ENCODE results near the gene ZC2HC1B. TPM values are rescaled to one million over a fixed set of nuclear protein-coding genes. Genes with fewer than 3 reads are reported as not detected.
"Not testable (repeated sequence)": the region's sequence is repeated elsewhere in the genome, so short reads cannot be mapped to it uniquely, and the experiment has no call there.

The ZC2HC1B gene
- polyA plus RNA-seq, 4 donors: 0.09 TPM; not detected in 3

DNA sequence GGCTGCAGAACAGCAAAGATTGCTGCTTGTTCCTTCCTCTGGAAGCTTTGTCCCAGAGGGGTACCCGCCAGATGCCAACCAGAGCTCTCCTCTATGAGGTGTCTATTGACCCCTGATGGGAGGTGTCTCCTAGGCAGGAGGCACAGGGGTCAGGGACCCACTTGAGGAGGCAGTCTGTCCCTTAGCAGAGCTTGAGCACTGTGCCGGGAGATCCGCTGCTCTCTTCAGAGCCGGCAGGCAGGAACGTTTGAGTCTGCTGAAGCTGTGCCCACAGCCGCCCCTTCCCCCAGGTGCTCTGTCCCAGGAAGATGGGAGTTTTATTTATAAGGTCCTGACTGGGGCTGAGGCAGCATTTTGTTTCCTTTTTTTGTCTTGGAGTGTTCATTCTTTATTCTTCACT lies 7.5 kb upstream of the ZC2HC1B start:
- not testable (repeated sequence) for H3K4me1 ChIP-seq (ENCODE audit: control insufficient read depth in 3 of 3, insufficient read depth in 2 of 3, low read depth in 1 of 3, low read length in 2 of 3); FAIRE-seq; H3K4me3 ChIP-seq (ENCODE audit: low read depth in 1 of 3, low read length in 3 of 3); H3K27me3 ChIP-seq (ENCODE audit: control insufficient read depth in 3 of 3, insufficient read depth in 3 of 3, low read length in 3 of 3); H3K27ac ChIP-seq (ENCODE audit: low read depth in 1 of 3, low read length in 2 of 3); DNase-seq
- Histone ChIP-seq H3K36me3 (ENCODE audit: control insufficient read depth in 3 of 3, insufficient read depth in 2 of 3, low read depth in 1 of 3, low read length in 3 of 3) (peaks cover 8 to 19% (median 18%) of the 10 kb centered on the region in 3 donors), H3K9me3 (ENCODE audit: control insufficient read depth in 2 of 2, insufficient read depth in 1 of 2, low read depth in 1 of 2, low read length in 1 of 2) (peaks cover 0 to 13% of the 10 kb centered on the region in 2 donors)
- WGBS, 3 donors: 94 to 100% (median 99%) methylated on average over 6 of the region's 6 CpGs

DNA sequence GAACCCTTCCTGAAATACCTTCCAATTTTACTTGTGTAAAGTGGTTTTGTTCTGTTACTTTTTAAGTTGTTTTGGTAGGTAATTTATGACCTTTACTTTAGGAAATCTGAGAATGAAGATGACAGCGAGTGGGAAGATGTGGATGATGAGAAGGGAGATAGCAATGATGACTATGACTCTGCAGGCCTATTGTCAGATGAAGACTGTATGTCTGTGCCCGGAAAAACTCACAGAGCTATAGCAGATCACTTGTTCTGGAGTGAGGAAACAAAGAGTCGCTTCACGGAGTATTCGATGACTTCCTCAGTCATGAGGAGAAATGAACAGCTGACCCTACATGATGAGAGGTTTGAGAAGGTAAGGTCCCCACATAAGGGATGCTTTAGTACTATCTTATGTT lies 6.6 kb upstream of the ZC2HC1B start:
- Histone ChIP-seq H3K36me3 (ENCODE audit: control insufficient read depth in 3 of 3, insufficient read depth in 2 of 3, low read depth in 1 of 3, low read length in 3 of 3) (peaks cover 8 to 24% (median 18%) of the 10 kb centered on the region in 3 donors), H3K27me3 (ENCODE audit: control insufficient read depth in 3 of 3, insufficient read depth in 3 of 3, low read length in 3 of 3) (no peaks in the 10 kb centered on the region), H3K4me3 (ENCODE audit: low read depth in 1 of 3, low read length in 3 of 3) (no peak overlapping the region), H3K4me1 (ENCODE audit: control insufficient read depth in 3 of 3, insufficient read depth in 2 of 3, low read depth in 1 of 3, low read length in 2 of 3) (no peaks in the 10 kb centered on the region), H3K9me3 (ENCODE audit: control insufficient read depth in 2 of 2, insufficient read depth in 1 of 2, low read depth in 1 of 2, low read length in 1 of 2) (peaks cover 0 to 13% of the 10 kb centered on the region in 2 donors), H3K27ac (ENCODE audit: low read depth in 1 of 3, low read length in 2 of 3) (no peak overlapping the region)
- FAIRE-seq: no peak
- 95 to 99% (median 98%) methylated on average over 5 of the region's 5 CpGs for WGBS, 3 donors
- DNase-seq: no peak

DNA sequence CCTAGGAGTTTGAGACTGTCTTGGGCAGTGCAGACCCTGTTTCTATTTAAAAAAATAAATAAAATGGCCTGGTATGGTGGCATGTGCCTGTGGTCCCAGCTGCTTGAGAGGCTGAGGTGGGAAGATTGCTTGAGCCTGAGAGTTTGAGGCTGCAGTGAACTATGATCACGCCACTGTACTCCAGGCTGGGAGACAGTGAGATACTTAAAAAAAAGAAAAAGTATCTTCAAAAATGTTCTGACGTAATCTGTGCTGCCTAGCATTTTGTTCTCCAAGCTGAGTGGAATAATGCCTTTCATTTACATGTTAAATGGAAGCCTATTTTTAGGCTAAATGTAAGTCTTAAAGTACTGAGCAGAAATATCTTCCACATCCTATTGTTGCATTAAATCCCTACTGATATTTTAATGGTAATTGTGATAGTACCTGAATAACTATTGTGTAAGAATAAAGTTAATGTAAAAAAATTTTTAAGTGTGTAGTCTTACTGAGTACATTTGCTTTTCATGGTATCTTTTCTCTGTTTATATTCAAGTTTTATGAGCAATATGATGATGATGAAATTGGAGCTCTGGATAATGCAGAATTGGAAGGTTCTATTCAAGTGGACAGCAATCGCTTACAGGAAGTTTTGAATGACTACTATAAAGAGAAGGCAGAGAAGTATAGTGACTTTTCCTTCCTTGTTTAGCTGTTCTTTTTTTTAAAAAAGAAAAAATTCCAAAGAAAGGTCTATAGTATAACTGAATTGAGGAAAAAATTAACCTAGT lies 4.2 kb upstream of the ZC2HC1B start:
- H3K4me3 ChIP-seq (ENCODE audit: low read depth in 1 of 3, low read length in 3 of 3): no peak overlapping the region
- WGBS, 3 donors: 91 to 97% (median 96%) methylated on average over 3 of the region's 3 CpGs
- H3K27ac ChIP-seq (ENCODE audit: low read depth in 1 of 3, low read length in 2 of 3): no peak overlapping the region
- peaks cover 0 to 13% of the 10 kb centered on the region in 2 donors for H3K9me3 ChIP-seq (ENCODE audit: control insufficient read depth in 2 of 2, insufficient read depth in 1 of 2, low read depth in 1 of 2, low read length in 1 of 2)
- no peak for DNase-seq
- no peaks in the 10 kb centered on the region for H3K4me1 ChIP-seq (ENCODE audit: control insufficient read depth in 3 of 3, insufficient read depth in 2 of 3, low read depth in 1 of 3, low read length in 2 of 3)
- FAIRE-seq: no peak
- no peaks in the 10 kb centered on the region for H3K27me3 ChIP-seq (ENCODE audit: control insufficient read depth in 3 of 3, insufficient read depth in 3 of 3, low read length in 3 of 3)
- peaks cover 10 to 24% (median 16%) of the 10 kb centered on the region in 3 donors for H3K36me3 ChIP-seq (ENCODE audit: control insufficient read depth in 3 of 3, insufficient read depth in 2 of 3, low read depth in 1 of 3, low read length in 3 of 3)

DNA sequence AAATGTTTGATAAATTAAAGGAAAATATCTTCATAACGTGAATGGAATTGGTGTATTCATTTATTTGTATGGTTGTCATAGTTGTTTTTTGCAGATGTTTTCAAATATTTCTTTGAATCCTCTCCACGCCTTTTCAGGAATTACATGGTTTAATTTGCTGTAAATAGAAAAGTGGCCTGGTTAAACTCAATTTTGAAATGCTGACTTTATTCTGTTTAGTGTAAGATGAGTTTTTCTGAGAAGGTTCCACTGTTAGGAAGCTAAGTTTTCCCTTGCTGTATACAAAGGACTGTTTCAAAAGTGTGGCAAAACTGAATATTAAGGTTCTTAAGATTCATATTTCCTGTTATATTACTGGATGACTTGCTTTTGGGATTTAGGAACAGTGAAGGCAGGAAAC lies 503 bp upstream of the ZC2HC1B start:
- no peaks in the 10 kb centered on the region for H3K27me3 ChIP-seq (ENCODE audit: control insufficient read depth in 3 of 3, insufficient read depth in 3 of 3, low read length in 3 of 3)
- no peak overlapping the region for H3K4me3 ChIP-seq (ENCODE audit: low read depth in 1 of 3, low read length in 3 of 3)
- H3K4me1 ChIP-seq (ENCODE audit: control insufficient read depth in 3 of 3, insufficient read depth in 2 of 3, low read depth in 1 of 3, low read length in 2 of 3): no peaks in the 10 kb centered on the region
- no peak overlapping the region for H3K27ac ChIP-seq (ENCODE audit: low read depth in 1 of 3, low read length in 2 of 3)
- 86 to 95% (median 95%) methylated on average over 2 of the region's 2 CpGs for WGBS, 3 donors
- H3K36me3 ChIP-seq (ENCODE audit: control insufficient read depth in 3 of 3, insufficient read depth in 2 of 3, low read depth in 1 of 3, low read length in 3 of 3): peaks cover 2 to 27% (median 3%) of the 10 kb centered on the region in 3 donors
- no peak for FAIRE-seq
- H3K9me3 ChIP-seq (ENCODE audit: control insufficient read depth in 2 of 2, insufficient read depth in 1 of 2, low read depth in 1 of 2, low read length in 1 of 2): peaks cover 0 to 7% of the 10 kb centered on the region in 2 donors
- DNase-seq: no peak

DNA sequence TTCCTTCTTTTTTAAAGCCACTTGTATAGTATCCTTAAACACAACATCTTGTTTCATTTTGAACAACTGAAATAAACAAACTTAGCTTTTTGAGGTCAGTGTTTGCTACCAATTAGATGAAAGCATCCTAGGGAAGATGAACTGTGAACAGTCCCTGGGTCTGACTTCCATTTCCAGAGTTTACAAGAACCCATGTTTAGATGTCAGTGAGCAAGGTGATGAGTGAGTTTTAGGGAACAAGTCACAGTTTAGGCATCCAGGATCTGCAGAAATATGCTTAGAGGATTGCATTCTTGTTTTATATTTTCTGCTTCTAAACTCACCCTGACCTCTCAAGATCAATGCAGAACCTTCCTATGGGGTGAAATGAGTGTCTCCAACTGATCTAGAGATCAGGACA lies 3.0 kb downstream of the ZC2HC1B start:
- FAIRE-seq (no peak), DNase-seq (no peak)
- Histone ChIP-seq H3K36me3 (ENCODE audit: control insufficient read depth in 3 of 3, insufficient read depth in 2 of 3, low read depth in 1 of 3, low read length in 3 of 3) (peaks cover 0 to 14% (median 2%) of the 10 kb centered on the region in 3 donors), H3K27ac (ENCODE audit: low read depth in 1 of 3, low read length in 2 of 3) (no peak overlapping the region), H3K27me3 (ENCODE audit: control insufficient read depth in 3 of 3, insufficient read depth in 3 of 3, low read length in 3 of 3) (no peaks in the 10 kb centered on the region), H3K4me1 (ENCODE audit: control insufficient read depth in 3 of 3, insufficient read depth in 2 of 3, low read depth in 1 of 3, low read length in 2 of 3) (no peaks in the 10 kb centered on the region), H3K4me3 (ENCODE audit: low read depth in 1 of 3, low read length in 3 of 3) (no peak overlapping the region), H3K9me3 (ENCODE audit: control insufficient read depth in 2 of 2, insufficient read depth in 1 of 2, low read depth in 1 of 2, low read length in 1 of 2) (peaks cover 0 to 12% of the 10 kb centered on the region in 2 donors)

DNA sequence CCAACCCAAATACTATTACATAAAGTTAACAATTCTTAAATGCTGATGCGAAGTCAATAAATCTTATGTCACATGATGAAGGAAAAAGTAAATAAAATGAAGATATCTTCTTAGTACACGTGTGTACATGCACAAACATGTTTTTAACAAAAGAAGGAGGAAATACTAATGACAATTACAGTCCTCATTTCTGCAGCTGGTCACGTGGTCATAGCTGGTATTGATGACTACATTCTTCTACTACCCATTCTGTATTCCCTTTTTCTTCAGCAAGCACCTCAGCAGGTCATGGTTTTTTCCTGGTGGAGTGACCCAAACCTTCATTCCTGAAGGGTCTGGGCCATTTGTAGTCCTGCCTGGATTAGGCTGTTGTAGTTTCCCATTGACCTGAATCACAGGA lies 4.5 kb downstream of the ZC2HC1B start:
- FAIRE-seq; DNase-seq; H3K27ac ChIP-seq (ENCODE audit: low read depth in 1 of 3, low read length in 2 of 3); H3K4me1 ChIP-seq (ENCODE audit: control insufficient read depth in 3 of 3, insufficient read depth in 2 of 3, low read depth in 1 of 3, low read length in 2 of 3); H3K27me3 ChIP-seq (ENCODE audit: control insufficient read depth in 3 of 3, insufficient read depth in 3 of 3, low read length in 3 of 3); H3K4me3 ChIP-seq (ENCODE audit: low read depth in 1 of 3, low read length in 3 of 3): not testable (repeated sequence)
- 95 to 96% (median 95%) methylated on average over 3 of the region's 3 CpGs for WGBS, 3 donors
- Histone ChIP-seq H3K36me3 (ENCODE audit: control insufficient read depth in 3 of 3, insufficient read depth in 2 of 3, low read depth in 1 of 3, low read length in 3 of 3) (peaks cover 0 to 12% (median 0%) of the 10 kb centered on the region in 3 donors), H3K9me3 (ENCODE audit: control insufficient read depth in 2 of 2, insufficient read depth in 1 of 2, low read depth in 1 of 2, low read length in 1 of 2) (peaks cover 0 to 15% of the 10 kb centered on the region in 2 donors)

DNA sequence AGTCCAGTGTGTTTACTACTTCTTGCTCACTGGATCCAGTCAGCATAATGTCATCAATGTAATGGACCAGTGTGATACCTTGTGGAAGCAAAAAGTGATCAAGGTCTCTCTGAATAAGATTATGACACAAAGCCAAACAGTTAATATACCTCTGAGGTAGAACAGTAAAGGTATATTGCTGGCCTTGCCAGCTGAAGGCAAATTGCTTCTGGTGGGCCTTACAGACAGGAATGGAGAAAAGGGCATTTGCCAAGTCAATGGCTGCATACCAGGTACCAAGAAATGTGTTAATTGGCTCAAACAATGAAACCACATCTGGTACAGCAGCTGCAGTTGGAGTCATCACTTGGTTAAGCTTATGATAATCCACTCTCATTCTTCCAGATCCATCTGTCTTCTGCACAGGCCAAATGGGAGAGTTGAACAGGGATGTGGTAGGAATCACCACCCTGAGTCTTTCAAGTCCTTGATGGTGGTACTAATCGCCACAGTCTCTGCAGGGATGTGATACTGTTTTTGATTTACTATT lies 7.0 kb downstream of the ZC2HC1B start:
- not testable (repeated sequence) for DNase-seq; H3K36me3 ChIP-seq (ENCODE audit: control insufficient read depth in 3 of 3, insufficient read depth in 2 of 3, low read depth in 1 of 3, low read length in 3 of 3); FAIRE-seq; H3K4me1 ChIP-seq (ENCODE audit: control insufficient read depth in 3 of 3, insufficient read depth in 2 of 3, low read depth in 1 of 3, low read length in 2 of 3); H3K27ac ChIP-seq (ENCODE audit: low read depth in 1 of 3, low read length in 2 of 3); H3K27me3 ChIP-seq (ENCODE audit: control insufficient read depth in 3 of 3, insufficient read depth in 3 of 3, low read length in 3 of 3); H3K4me3 ChIP-seq (ENCODE audit: low read depth in 1 of 3, low read length in 3 of 3)
- 92 to 100% (median 98%) methylated on average over 1 of the region's 1 CpG for WGBS, 3 donors
- peaks cover 0 to 21% of the 10 kb centered on the region in 2 donors for H3K9me3 ChIP-seq (ENCODE audit: control insufficient read depth in 2 of 2, insufficient read depth in 1 of 2, low read depth in 1 of 2, low read length in 1 of 2)

DNA sequence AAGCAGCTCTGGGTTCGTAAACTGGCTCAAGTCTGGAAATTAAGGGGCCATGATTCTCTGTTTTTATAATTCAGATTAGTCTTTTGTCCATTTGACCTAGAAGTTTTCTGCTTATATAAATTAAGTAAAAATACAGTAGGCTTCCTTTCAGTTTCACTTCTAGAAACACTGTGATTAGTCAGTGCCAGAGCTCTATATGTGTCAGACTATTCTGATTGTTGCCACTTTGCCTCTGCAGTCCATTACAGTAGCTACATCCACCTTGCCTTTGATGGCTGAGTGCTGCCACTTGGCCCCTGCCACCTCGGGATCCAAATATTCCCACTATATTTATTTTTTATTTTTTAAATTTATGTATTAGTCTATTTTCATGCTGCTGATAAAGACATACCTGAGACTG lies 7.9 kb downstream of the ZC2HC1B start:
- WGBS, 3 donors: 80 to 88% (median 85%) methylated on average over 2 of the region's 2 CpGs
- Histone ChIP-seq H3K27me3 (ENCODE audit: control insufficient read depth in 3 of 3, insufficient read depth in 3 of 3, low read length in 3 of 3) (no peaks in the 10 kb centered on the region), H3K27ac (ENCODE audit: low read depth in 1 of 3, low read length in 2 of 3) (no peak overlapping the region), H3K9me3 (ENCODE audit: control insufficient read depth in 2 of 2, insufficient read depth in 1 of 2, low read depth in 1 of 2, low read length in 1 of 2) (peaks cover 0 to 21% of the 10 kb centered on the region in 2 donors), H3K4me3 (ENCODE audit: low read depth in 1 of 3, low read length in 3 of 3) (no peak overlapping the region), H3K4me1 (ENCODE audit: control insufficient read depth in 3 of 3, insufficient read depth in 2 of 3, low read depth in 1 of 3, low read length in 2 of 3) (no peaks in the 10 kb centered on the region), H3K36me3 (ENCODE audit: control insufficient read depth in 3 of 3, insufficient read depth in 2 of 3, low read depth in 1 of 3, low read length in 3 of 3) (no peaks in the 10 kb centered on the region)
- FAIRE-seq (no peak), DNase-seq (peak in 1 of 2 donors; percentile 12)
